Measurements from ENCODE around the gene GSTO2.

- TF ChIP-seq, protein P1, sequence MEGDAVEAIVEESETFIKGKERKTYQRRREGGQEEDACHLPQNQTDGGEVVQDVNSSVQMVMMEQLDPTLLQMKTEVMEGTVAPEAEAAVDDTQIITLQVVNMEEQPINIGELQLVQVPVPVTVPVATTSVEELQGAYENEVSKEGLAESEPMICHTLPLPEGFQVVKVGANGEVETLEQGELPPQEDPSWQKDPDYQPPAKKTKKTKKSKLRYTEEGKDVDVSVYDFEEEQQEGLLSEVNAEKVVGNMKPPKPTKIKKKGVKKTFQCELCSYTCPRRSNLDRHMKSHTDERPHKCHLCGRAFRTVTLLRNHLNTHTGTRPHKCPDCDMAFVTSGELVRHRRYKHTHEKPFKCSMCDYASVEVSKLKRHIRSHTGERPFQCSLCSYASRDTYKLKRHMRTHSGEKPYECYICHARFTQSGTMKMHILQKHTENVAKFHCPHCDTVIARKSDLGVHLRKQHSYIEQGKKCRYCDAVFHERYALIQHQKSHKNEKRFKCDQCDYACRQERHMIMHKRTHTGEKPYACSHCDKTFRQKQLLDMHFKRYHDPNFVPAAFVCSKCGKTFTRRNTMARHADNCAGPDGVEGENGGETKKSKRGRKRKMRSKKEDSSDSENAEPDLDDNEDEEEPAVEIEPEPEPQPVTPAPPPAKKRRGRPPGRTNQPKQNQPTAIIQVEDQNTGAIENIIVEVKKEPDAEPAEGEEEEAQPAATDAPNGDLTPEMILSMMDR (IDR thresholded peaks at IDR 0.05; ENCODE audit: poor library complexity): no peak
- TF ChIP-seq EZH2 (IDR thresholded peaks at IDR 0.05; ENCODE audit: borderline replicate concordance) (no peak), EZH2phosphoT487 (IDR thresholded peaks at IDR 0.05; ENCODE audit: low read depth, severe bottlenecking, unreplicated experiment) (no peak)
Observed at GRCh38 chr10:104286939-104287338, 18.0 kb downstream of the GSTO2 start.

All from hepatocyte (in vitro differentiated cells).